Left lung (tissue), 10 donors: ENCODE results near the gene RAB29. TPM values are rescaled to one million over a fixed set of nuclear protein-coding genes. Genes with fewer than 3 reads are reported as not detected.

Experiments used
- ATAC-seq: fragments of 200-7000 bp; cut with Tn5 transposase; one replicate; pipeline ENCODE4 v1.9.1; 2020; ENCODE audit warnings: moderate library complexity
- DNase-seq, 4 donors: peaks; one replicate each; pipeline ENCODE4 v3.0.0-alpha.2; 2013 to 2020
- H3K27ac ChIP-seq, 2 donors: fragments of 200-600 bp; sonication (generic) in 1 of 2; one replicate each; pipeline versions ENCODE4 v1.5.0 to v1.8.0; 2020 to 2021
- H3K27me3 ChIP-seq, 2 donors: fragments of 200-600 bp; sonication (generic) in 1 of 2; one replicate each; pipeline versions ENCODE4 v1.5.0 to v1.8.0; 2020 to 2021
- H3K36me3 ChIP-seq, 2 donors: fragments of 200-600 bp; sonication (generic) in 1 of 2; one replicate each; pipeline versions ENCODE4 v1.5.0 to v1.8.0; 2020 to 2021
- H3K4me1 ChIP-seq, 2 donors: fragments of 200-600 bp; one replicate each; pipeline ENCODE4 v1.8.0; 2021
- H3K4me3 ChIP-seq, 2 donors: fragments of 200-600 bp; sonication (generic) in 1 of 2; one replicate each; pipeline versions ENCODE4 v1.5.0 to v1.8.0; 2020 to 2021; ENCODE audit warnings: mild to moderate bottlenecking in 1 of 2
- H3K9me3 ChIP-seq, 2 donors: fragments of 200-600 bp; sonication (generic) in 1 of 2; one replicate each; pipeline versions ENCODE4 v1.5.0 to v1.8.0; 2020 to 2021
- intact Hi-C, 2 donors: fragments of 100-400 bp; cut with DNase I; formaldehyde crosslinking; loops; one replicate each; pipeline versions ENCODE4 v1.11.2 to v1.14.2; 2022
- polyA plus RNA-seq, 6 donors: library from polyadenylated mRNA; unstranded; fragments of 120-200 nt; gene quantifications; one replicate each; pipeline ENCODE4 v1.2.1, GENCODE V29; 2013; ENCODE audit not compliant: insufficient read length in 6 of 6
- total RNA-seq, 2 donors: library from RNA; stranded (reverse); fragmentation: NEBNext Ultra II Directional; extraction: Animal tissue kit (Norgen Biotek cat#: 25700); gene quantifications; one replicate each; pipeline ENCODE4 v1.2.1, GENCODE V29; 2021
- TF ChIP-seq, protein P1 (sequence below), 2 donors: fragments of 200-600 bp; sonication (generic) in 1 of 2; IDR thresholded peaks; one replicate each; pipeline versions ENCODE4 v1.5.0 to v1.8.0; 2021; ENCODE audit warnings: antibody characterized with exemption in 2 of 2
- donor health status: DM: no; HTN: yes; CAD: no.
- donor health status: DM: no; HTN: no; CAD: no.

The RAB29 gene
- total and polyA plus RNA-seq, 8 donors: 6.1 to 29.9 (median 8.2) TPM

DNA sequence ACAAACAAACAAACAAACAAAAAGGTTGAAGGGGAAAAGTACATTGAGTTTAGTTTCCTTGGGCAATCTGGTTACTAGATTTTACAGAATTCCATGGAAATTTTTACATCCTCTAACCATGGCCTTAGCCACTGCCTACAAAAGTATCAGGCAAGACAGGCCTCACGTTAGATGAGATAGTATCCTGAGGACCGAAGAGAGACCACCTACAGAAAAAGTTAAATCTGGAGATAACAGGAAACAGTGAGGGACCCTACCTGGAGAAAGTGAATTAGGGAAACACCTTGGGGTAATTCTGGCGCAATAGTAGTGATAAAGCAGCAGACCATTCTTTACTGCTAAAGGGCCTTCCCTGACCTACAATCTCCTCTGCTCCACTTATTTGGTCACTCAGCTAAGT is 8.7 kb downstream of the RAB29 start:
- H3K36me3 ChIP-seq: peaks cover 0 to 42% of the 10 kb centered on the region in 2 donors
- H3K4me3 ChIP-seq: no peak overlapping the region
- DNase-seq (no peak), ATAC-seq (no peak)
- no peak overlapping the region for H3K27ac ChIP-seq
- no peaks in the 10 kb centered on the region for H3K9me3 ChIP-seq
- TF ChIP-seq, protein P1, sequence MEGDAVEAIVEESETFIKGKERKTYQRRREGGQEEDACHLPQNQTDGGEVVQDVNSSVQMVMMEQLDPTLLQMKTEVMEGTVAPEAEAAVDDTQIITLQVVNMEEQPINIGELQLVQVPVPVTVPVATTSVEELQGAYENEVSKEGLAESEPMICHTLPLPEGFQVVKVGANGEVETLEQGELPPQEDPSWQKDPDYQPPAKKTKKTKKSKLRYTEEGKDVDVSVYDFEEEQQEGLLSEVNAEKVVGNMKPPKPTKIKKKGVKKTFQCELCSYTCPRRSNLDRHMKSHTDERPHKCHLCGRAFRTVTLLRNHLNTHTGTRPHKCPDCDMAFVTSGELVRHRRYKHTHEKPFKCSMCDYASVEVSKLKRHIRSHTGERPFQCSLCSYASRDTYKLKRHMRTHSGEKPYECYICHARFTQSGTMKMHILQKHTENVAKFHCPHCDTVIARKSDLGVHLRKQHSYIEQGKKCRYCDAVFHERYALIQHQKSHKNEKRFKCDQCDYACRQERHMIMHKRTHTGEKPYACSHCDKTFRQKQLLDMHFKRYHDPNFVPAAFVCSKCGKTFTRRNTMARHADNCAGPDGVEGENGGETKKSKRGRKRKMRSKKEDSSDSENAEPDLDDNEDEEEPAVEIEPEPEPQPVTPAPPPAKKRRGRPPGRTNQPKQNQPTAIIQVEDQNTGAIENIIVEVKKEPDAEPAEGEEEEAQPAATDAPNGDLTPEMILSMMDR (IDR thresholded peaks at IDR 0.05): no peak
- intact Hi-C loops: no loop called here
- H3K27me3 ChIP-seq: no peaks in the 10 kb centered on the region
- H3K4me1 ChIP-seq: no peaks in the 10 kb centered on the region

DNA sequence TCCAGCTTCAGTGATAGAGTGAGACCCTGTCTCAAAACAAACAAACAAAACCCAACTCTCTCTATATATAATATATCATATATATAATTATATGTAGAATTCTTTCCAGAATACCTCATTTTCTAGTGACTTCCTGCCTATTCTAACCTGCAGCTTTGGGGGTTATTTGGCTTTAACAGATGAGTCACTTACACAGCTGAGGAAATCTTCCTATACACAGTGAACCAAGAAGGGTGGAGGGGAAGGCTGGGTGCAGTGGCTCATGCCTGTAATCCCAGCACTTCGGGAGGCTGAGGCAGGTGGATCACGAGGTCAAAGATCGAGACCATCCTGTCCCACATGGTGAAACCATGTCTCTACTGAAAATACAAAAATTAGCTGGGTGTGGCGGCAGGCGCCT is 9.2 kb downstream of the RAB29 start:
- TF ChIP-seq, protein P1 (IDR thresholded peaks at IDR 0.05): no peak
- intact Hi-C loops: no loop called here
- no peaks in the 10 kb centered on the region for H3K4me1 ChIP-seq
- ATAC-seq: no peak
- no peaks in the 10 kb centered on the region for H3K9me3 ChIP-seq
- no peak for DNase-seq
- peaks cover 0 to 37% of the 10 kb centered on the region in 2 donors for H3K36me3 ChIP-seq
- H3K4me3 ChIP-seq: no peak overlapping the region
- no peak overlapping the region for H3K27ac ChIP-seq
- no peaks in the 10 kb centered on the region for H3K27me3 ChIP-seq

DNA sequence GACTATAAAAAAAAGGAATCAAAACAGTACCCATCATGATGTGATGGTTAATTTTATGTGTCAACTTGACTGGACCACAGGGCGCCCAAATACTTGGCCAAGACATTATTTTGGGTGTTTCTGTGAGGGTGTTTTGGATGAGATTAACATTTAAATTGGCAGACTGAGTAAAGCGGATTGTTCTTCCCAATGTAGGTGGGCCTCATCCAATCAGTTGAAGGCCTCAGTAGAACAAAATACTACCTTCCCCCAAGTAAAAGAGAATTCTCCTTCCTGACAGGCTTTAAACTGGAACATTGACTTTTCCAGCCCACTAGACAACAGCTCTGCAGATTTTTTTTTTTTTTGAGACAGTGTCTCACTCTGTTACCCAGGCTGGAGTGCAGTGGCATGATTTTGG is 10.7 kb downstream of the RAB29 start:
- Histone ChIP-seq H3K4me3 (no peak overlapping the region), H3K27me3 (no peaks in the 10 kb centered on the region), H3K4me1 (no peaks in the 10 kb centered on the region), H3K36me3 (peaks cover 0 to 22% of the 10 kb centered on the region in 2 donors), H3K27ac (no peak overlapping the region), H3K9me3 (no peaks in the 10 kb centered on the region)
- ATAC-seq (no peak), DNase-seq (no peak)
- intact Hi-C loops: no loop called here
- TF ChIP-seq, protein P1 (IDR thresholded peaks at IDR 0.05): no peak

DNA sequence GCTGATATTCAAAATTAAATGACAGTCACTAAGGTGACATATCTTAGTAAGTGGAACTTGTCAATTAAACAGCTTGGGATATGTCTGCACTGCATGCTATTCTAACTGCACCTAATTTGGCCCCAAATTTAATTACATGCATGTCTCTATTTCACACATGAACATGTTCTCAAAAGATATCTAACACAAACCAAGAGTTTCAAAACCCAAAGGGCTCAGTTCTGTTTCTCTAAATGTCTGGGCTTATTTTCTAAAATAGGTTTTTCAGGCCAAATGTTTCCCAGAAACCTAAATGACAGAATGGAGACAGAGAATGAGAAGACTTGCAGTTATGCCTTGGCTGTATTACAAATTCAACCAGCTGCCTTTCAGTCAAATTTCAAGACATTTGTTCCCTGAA is 11.3 kb downstream of the RAB29 start:
- Histone ChIP-seq H3K4me3 (no peak overlapping the region), H3K27me3 (no peaks in the 10 kb centered on the region), H3K4me1 (no peaks in the 10 kb centered on the region), H3K9me3 (no peaks in the 10 kb centered on the region), H3K36me3 (peaks cover 0 to 16% of the 10 kb centered on the region in 2 donors), H3K27ac (no peak overlapping the region)
- TF ChIP-seq, protein P1 (IDR thresholded peaks at IDR 0.05): no peak
- intact Hi-C loops: no loop called here
- ATAC-seq (no peak), DNase-seq (no peak)

DNA sequence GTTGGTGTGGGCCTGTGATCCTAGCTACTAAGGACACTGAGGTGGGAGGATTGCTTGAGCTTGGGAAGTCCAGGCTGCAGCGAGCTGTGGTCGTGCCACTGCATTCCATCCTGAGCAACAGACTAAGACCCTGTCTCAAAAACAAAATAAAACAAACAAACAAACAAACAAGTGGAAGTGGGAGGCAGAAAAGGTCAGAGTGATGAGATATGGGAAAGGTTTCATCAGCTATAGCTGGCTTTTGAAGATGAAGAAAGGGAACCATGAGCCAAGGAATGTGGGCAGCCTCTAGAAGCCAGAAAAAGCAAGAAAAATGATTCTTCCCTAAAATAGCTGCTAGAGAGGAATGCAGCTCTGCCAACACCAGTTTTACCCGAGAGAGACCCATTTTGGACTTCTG is 14.7 kb downstream of the RAB29 start:
- TF ChIP-seq, protein P1 (IDR thresholded peaks at IDR 0.05): no peak
- no peak for ATAC-seq
- Histone ChIP-seq H3K4me1 (no peaks in the 10 kb centered on the region), H3K36me3 (no peaks in the 10 kb centered on the region), H3K4me3 (no peak overlapping the region), H3K27me3 (no peaks in the 10 kb centered on the region), H3K9me3 (no peaks in the 10 kb centered on the region), H3K27ac (no peak overlapping the region)
- intact Hi-C loops: no loop called here
- DNase-seq: no peak
